Mucosa of descending colon (tissue), 3 donors: ENCODE measurements around the gene EIF4E2. TPM values are rescaled to one million over a fixed set of nuclear protein-coding genes. Genes with fewer than 3 reads are reported as not detected.
A peak's percentile ranks its signal among the peaks of the same experiment; 100 is the strongest.

Experiments used
- ATAC-seq: fragments of 200-7000 bp; cut with Tn5 transposase; one replicate; pipeline ENCODE4 v1.9.1; 2020; ENCODE audit warnings: mild to moderate bottlenecking, moderate library complexity
- DNase-seq, 3 donors: peaks; one replicate each; pipeline ENCODE4 v3.0.0-alpha.2; 2020
- H3K36me3 ChIP-seq: fragments of 200-600 bp; one replicate; pipeline ENCODE4 v1.8.0; 2021; ENCODE audit warnings: low read depth, mild to moderate bottlenecking
- H3K4me1 ChIP-seq: fragments of 200-600 bp; one replicate; pipeline ENCODE4 v1.8.0; 2021; ENCODE audit warnings: low read depth, mild to moderate bottlenecking
- H3K4me3 ChIP-seq: fragments of 200-600 bp; one replicate; pipeline ENCODE4 v1.8.0; 2021; ENCODE audit warnings: mild to moderate bottlenecking
- H3K9me3 ChIP-seq: fragments of 200-600 bp; one replicate; pipeline ENCODE4 v1.8.0; 2021; ENCODE audit warnings: mild to moderate bottlenecking
- intact Hi-C, 2 donors: fragments of 100-400 bp; cut with DNase I in 1 of 2; cut with micrococcal nuclease in 1 of 2; formaldehyde crosslinking; loops; one replicate each; pipeline versions ENCODE4 v1.11.0 to v1.11.1; 2022; cut with DNase I, micrococcal nuclease
- total RNA-seq, 3 donors: library from RNA; stranded (reverse); fragmentation: NEBNext Ultra II Directional in 2 of 3; extraction: Animal tissue kit (Norgen Biotek cat#: 25700) in 2 of 3; gene quantifications; one replicate each; pipeline versions ENCODE4 v1.2.1 to v1.2.4, GENCODE V29; 2021 to 2023
- TF ChIP-seq, protein P1 (sequence below): fragments of 200-600 bp; IDR thresholded peaks from one replicate; pipeline ENCODE4 v1.8.0; 2022; ENCODE audit warnings: antibody characterized with exemption, mild to moderate bottlenecking
- donor health status: DM: no; HTN: no; CAD: no; lungs with moderate emphysema.
- donor health status: DM: no; HTN: no; CAD: no.
- donor health status: DM: no; HTN: yes; CAD: no.

Gene EIF4E2
- total RNA-seq, 3 donors from 2014 or later: 62.7 to 116 (median 90.9) TPM

DNA sequence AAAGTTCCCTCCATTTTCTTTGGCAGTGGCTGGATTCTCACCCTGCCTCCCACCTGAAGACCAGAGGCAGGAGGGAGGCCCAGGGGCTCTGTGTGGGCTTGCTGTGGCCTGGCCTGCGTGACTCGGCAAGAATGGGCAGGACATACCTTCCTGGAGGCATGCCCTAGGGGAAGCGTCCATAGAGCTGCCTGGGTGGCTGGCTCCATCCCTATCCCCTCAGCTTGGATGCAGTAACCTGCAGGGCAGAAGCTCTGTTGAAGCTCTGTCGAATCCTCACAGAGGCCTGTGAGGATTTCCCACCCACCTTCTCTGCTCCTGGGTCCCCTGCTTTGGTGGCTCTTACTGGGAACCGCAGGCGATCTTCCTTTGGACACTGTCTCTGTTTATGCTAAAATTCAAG, 31.6 kb upstream of the EIF4E2 start:
- DNase-seq: no peak
- H3K9me3 ChIP-seq: no peaks in the 10 kb centered on the region
- TF ChIP-seq, protein P1, sequence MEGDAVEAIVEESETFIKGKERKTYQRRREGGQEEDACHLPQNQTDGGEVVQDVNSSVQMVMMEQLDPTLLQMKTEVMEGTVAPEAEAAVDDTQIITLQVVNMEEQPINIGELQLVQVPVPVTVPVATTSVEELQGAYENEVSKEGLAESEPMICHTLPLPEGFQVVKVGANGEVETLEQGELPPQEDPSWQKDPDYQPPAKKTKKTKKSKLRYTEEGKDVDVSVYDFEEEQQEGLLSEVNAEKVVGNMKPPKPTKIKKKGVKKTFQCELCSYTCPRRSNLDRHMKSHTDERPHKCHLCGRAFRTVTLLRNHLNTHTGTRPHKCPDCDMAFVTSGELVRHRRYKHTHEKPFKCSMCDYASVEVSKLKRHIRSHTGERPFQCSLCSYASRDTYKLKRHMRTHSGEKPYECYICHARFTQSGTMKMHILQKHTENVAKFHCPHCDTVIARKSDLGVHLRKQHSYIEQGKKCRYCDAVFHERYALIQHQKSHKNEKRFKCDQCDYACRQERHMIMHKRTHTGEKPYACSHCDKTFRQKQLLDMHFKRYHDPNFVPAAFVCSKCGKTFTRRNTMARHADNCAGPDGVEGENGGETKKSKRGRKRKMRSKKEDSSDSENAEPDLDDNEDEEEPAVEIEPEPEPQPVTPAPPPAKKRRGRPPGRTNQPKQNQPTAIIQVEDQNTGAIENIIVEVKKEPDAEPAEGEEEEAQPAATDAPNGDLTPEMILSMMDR: no peak
- no peak for ATAC-seq
- H3K4me1 ChIP-seq: peaks cover 12% of the 10 kb centered on the region
- H3K4me3 ChIP-seq: no peak overlapping the region
- intact Hi-C loops: loop anchor here in 1 of 2 donors (5.0 kb wide), 1 partner anchor 72 kb away; no protein-coding TSS in a partner anchor
- no peaks in the 10 kb centered on the region for H3K36me3 ChIP-seq

DNA sequence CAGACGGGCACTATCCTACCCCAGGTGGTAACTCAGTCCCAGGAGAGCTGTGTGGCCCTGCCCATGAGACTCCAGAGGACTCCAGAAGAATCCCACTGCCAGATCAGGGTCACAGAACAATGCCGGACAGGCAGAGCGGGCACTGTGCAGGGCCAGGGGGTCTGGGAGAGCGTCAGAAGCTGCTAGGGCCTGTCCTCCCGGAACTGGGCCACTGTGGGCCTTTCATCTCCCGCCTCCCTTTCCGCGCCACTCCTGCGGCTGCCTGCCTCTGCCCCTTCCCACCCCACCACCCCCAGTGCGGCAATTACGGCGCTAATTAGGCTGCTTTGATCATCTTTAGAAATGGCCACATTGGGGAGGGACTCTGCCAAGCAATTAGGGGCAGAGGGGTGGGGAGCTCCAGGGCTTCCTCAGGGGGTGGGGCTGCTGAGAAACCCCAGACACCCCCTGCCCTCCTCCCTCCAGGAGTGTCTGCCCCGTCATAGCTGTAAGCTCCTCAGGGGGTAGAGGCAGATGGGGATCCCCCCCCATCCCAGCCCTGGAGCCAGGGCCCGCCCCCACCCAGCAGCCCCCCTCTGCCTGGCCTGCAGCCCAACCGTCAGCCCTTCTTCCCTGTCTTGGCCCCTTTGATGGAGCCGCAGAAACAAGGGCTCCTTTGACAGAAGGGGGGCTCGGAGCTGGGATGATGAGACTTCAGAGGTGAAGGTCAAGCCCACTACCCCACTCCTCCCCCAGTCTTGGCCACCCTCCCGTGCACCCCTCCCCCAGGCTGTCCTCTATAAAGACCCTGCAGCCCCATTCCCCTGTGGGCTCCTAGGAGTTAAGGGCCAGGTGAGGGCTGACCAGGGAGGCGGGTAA, 30.7 kb upstream of the EIF4E2 start, which contains the start of gene PRSS56:
PRSS56 (plus strand) TSS at position 808 of the 858 bp plus-strand sequence. CDS start 211 bp downstream, outside the sequence.
- Histone ChIP-seq H3K36me3 (no peaks in the 10 kb centered on the region), H3K4me1 (peaks cover 17% of the 10 kb centered on the region), H3K9me3 (no peaks in the 10 kb centered on the region), H3K4me3 (no peak within 1 kb of the TSS)
- intact Hi-C loops: loop anchor here in 1 of 2 donors (5.0 kb wide), 1 partner anchor 73 kb away; no protein-coding TSS in a partner anchor
- no peak for DNase-seq
- TF ChIP-seq, protein P1: no peak
- ATAC-seq: no peak

DNA sequence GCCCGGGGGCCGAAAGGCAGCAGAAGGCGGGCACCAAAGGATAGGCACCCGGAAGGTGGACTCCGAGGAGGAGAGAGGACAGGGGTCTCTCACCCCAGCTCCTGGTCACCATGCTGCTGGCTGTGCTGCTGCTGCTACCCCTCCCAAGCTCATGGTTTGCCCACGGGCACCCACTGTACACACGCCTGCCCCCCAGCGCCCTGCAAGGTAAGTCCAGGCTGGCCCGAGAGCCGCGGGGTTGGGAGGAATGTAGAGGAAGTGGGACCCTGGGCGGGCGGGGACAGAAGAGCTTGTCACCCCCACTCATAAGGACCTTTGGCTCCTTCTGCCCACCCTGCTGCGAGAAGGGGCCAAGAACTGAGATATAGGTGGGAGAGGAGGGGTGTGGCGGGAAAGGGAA, 30.0 kb upstream of the EIF4E2 start:
- DNase-seq: no peak
- Histone ChIP-seq H3K4me3 (no peak overlapping the region), H3K4me1 (peaks cover 17% of the 10 kb centered on the region), H3K9me3 (no peaks in the 10 kb centered on the region), H3K36me3 (no peaks in the 10 kb centered on the region)
- ATAC-seq: no peak
- intact Hi-C loops: no loop called here
- TF ChIP-seq, protein P1: no peak

DNA sequence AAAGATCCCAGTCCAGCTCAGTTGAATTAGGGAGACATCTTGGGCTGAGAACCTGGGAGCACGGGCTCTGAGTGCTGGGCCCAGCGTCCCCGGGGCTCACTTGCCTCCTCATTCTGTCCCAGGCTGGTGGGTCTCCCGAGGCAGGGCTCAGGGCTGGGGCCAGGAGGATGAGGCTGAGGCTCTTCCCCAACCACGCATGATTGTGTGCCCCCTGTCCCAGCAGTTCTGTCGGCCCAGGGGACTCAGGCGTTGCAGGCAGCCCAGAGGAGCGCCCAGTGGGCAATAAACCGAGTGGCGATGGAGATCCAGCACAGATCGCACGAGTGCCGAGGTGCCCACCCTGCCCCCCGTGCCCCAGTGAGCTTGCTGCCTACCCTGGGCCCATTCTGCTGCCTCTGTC, 29.4 kb upstream of the EIF4E2 start:
- DNase-seq (no peak), ATAC-seq (no peak)
- Histone ChIP-seq H3K9me3 (no peaks in the 10 kb centered on the region), H3K4me3 (no peak overlapping the region), H3K36me3 (no peaks in the 10 kb centered on the region), H3K4me1 (peaks cover 17% of the 10 kb centered on the region)
- TF ChIP-seq, protein P1: no peak
- intact Hi-C loops: no loop called here

DNA sequence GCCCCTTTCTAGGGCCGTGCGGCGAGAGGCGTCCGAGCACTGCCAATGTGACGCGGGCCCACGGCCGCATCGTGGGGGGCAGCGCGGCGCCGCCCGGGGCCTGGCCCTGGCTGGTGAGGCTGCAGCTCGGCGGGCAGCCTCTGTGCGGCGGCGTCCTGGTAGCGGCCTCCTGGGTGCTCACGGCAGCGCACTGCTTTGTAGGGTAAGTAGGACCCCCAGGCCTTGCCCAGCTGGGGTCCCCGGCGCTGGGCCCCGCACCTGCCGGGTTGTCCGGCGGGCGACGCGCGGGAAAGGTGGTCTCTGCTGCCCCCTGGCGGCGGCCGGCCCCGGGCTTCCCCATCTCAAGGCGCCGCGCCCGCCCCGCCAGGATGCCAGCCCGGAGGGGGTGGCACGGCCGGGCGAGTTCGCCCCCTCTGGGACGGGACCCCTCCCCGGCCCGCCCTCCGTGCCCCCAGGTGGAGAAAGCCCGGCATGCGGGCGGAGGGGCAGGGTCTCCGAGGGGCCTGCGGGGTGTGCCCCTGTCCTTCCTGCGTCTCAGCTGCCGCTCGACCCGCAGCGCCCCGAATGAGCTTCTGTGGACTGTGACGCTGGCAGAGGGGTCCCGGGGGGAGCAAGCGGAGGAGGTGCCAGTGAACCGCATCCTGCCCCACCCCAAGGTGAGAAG, 28.4 kb upstream of the EIF4E2 start:
- peaks cover 17% of the 10 kb centered on the region for H3K4me1 ChIP-seq
- TF ChIP-seq, protein P1: peak; percentile 86
- DNase-seq (peak in 2 of 3 donors; percentile 71 to 76), ATAC-seq (peak; percentile 69)
- no peaks in the 10 kb centered on the region for H3K36me3 ChIP-seq
- no peak overlapping the region for H3K4me3 ChIP-seq
- intact Hi-C loops: no loop called here
- no peaks in the 10 kb centered on the region for H3K9me3 ChIP-seq
